ENCODE data around the gene MGLL. TPM values are rescaled to one million over a fixed set of nuclear protein-coding genes. Genes with fewer than 3 reads are reported as not detected.
"Not testable (repeated sequence)": the region's sequence is repeated elsewhere in the genome, so short reads cannot be mapped to it uniquely, and the experiment has no call there.

The MGLL gene
- polyA plus RNA-seq, 4 donors, result 24.7 to 47.2 (median 43.1) TPM

GRCh38 chr3:127655641-127656040 is 166.7 kb downstream of the MGLL start:
- H3K4me1 ChIP-seq (ENCODE audit: control insufficient read depth in 3 of 3, insufficient read depth in 2 of 3, low read depth in 1 of 3, low read length in 2 of 3), result no peaks in the 10 kb centered on the region
- no peak overlapping the region for H3K27ac ChIP-seq (ENCODE audit: low read depth in 1 of 3, low read length in 2 of 3)
- H3K9me3 ChIP-seq (ENCODE audit: control insufficient read depth in 2 of 2, insufficient read depth in 1 of 2, low read depth in 1 of 2, low read length in 1 of 2), result no peaks in the 10 kb centered on the region
- no peak overlapping the region for H3K4me3 ChIP-seq (ENCODE audit: low read depth in 1 of 3, low read length in 3 of 3)
- 75 to 88% (median 88%) methylated on average over 3 of the region's 3 CpGs for WGBS, 3 donors
- DNase-seq (no peak), FAIRE-seq (no peak)
- H3K36me3 ChIP-seq (ENCODE audit: control insufficient read depth in 3 of 3, insufficient read depth in 2 of 3, low read depth in 1 of 3, low read length in 3 of 3), result peaks cover 0 to 4% (median 0%) of the 10 kb centered on the region in 3 donors
- H3K27me3 ChIP-seq (ENCODE audit: control insufficient read depth in 3 of 3, insufficient read depth in 3 of 3, low read length in 3 of 3), result no peaks in the 10 kb centered on the region

GRCh38 chr3:127654993-127655392 is 167.3 kb downstream of the MGLL start:
- DNase-seq; H3K27me3 ChIP-seq (ENCODE audit: control insufficient read depth in 3 of 3, insufficient read depth in 3 of 3, low read length in 3 of 3); FAIRE-seq; H3K4me3 ChIP-seq (ENCODE audit: low read depth in 1 of 3, low read length in 3 of 3); H3K9me3 ChIP-seq (ENCODE audit: control insufficient read depth in 2 of 2, insufficient read depth in 1 of 2, low read depth in 1 of 2, low read length in 1 of 2); H3K36me3 ChIP-seq (ENCODE audit: control insufficient read depth in 3 of 3, insufficient read depth in 2 of 3, low read depth in 1 of 3, low read length in 3 of 3); H3K27ac ChIP-seq (ENCODE audit: low read depth in 1 of 3, low read length in 2 of 3); H3K4me1 ChIP-seq (ENCODE audit: control insufficient read depth in 3 of 3, insufficient read depth in 2 of 3, low read depth in 1 of 3, low read length in 2 of 3): not testable (repeated sequence)
- 87 to 95% (median 93%) methylated on average over 6 of the region's 6 CpGs for WGBS, 3 donors

- FAIRE-seq (no peak), DNase-seq (no peak)
- Histone ChIP-seq H3K4me1 (ENCODE audit: control insufficient read depth in 3 of 3, insufficient read depth in 2 of 3, low read depth in 1 of 3, low read length in 2 of 3) (no peaks in the 10 kb centered on the region), H3K4me3 (ENCODE audit: low read depth in 1 of 3, low read length in 3 of 3) (no peak overlapping the region), H3K36me3 (ENCODE audit: control insufficient read depth in 3 of 3, insufficient read depth in 2 of 3, low read depth in 1 of 3, low read length in 3 of 3) (no peaks in the 10 kb centered on the region), H3K27me3 (ENCODE audit: control insufficient read depth in 3 of 3, insufficient read depth in 3 of 3, low read length in 3 of 3) (no peaks in the 10 kb centered on the region), H3K27ac (ENCODE audit: low read depth in 1 of 3, low read length in 2 of 3) (no peak overlapping the region), H3K9me3 (ENCODE audit: control insufficient read depth in 2 of 2, insufficient read depth in 1 of 2, low read depth in 1 of 2, low read length in 1 of 2) (no peaks in the 10 kb centered on the region)
- 74 to 82% (median 81%) methylated on average over 4 of the region's 4 CpGs for WGBS, 3 donors
Observed at GRCh38 chr3:127654374-127654773, 167.9 kb downstream of the MGLL start.

GRCh38 chr3:127652246-127652995 is 169.9 kb downstream of the MGLL start:
- no peak for FAIRE-seq
- no peak overlapping the region for H3K4me3 ChIP-seq (ENCODE audit: low read depth in 1 of 3, low read length in 3 of 3)
- H3K9me3 ChIP-seq (ENCODE audit: control insufficient read depth in 2 of 2, insufficient read depth in 1 of 2, low read depth in 1 of 2, low read length in 1 of 2), result no peaks in the 10 kb centered on the region

GRCh38 chr3:127651516-127652172 is 170.7 kb downstream of the MGLL start:
- DNase-seq (no peak), FAIRE-seq (no peak)
- 71 to 83% (median 79%) methylated on average over 8 of the region's 8 CpGs for WGBS, 3 donors
- H3K4me1 ChIP-seq (ENCODE audit: control insufficient read depth in 3 of 3, insufficient read depth in 2 of 3, low read depth in 1 of 3, low read length in 2 of 3), result no peaks in the 10 kb centered on the region
- no peaks in the 10 kb centered on the region for H3K9me3 ChIP-seq (ENCODE audit: control insufficient read depth in 2 of 2, insufficient read depth in 1 of 2, low read depth in 1 of 2, low read length in 1 of 2)
- H3K4me3 ChIP-seq (ENCODE audit: low read depth in 1 of 3, low read length in 3 of 3), result no peak overlapping the region
- H3K27me3 ChIP-seq (ENCODE audit: control insufficient read depth in 3 of 3, insufficient read depth in 3 of 3, low read length in 3 of 3), result no peaks in the 10 kb centered on the region
- no peak overlapping the region for H3K27ac ChIP-seq (ENCODE audit: low read depth in 1 of 3, low read length in 2 of 3)
- H3K36me3 ChIP-seq (ENCODE audit: control insufficient read depth in 3 of 3, insufficient read depth in 2 of 3, low read depth in 1 of 3, low read length in 3 of 3), result peaks cover 0 to 2% (median 0%) of the 10 kb centered on the region in 3 donors

More at GRCh38 chr3:127652246-127652995, 169.9 kb downstream of the MGLL start:
- WGBS, 3 donors, result 67 to 77% (median 72%) methylated on average over 13 of the region's 13 CpGs
- DNase-seq, result peak; percentile 41 to 61
- H3K36me3 ChIP-seq (ENCODE audit: control insufficient read depth in 3 of 3, insufficient read depth in 2 of 3, low read depth in 1 of 3, low read length in 3 of 3), result no peaks in the 10 kb centered on the region
- H3K4me1 ChIP-seq (ENCODE audit: control insufficient read depth in 3 of 3, insufficient read depth in 2 of 3, low read depth in 1 of 3, low read length in 2 of 3), result no peaks in the 10 kb centered on the region
- no peaks in the 10 kb centered on the region for H3K27me3 ChIP-seq (ENCODE audit: control insufficient read depth in 3 of 3, insufficient read depth in 3 of 3, low read length in 3 of 3)
- H3K27ac ChIP-seq (ENCODE audit: low read depth in 1 of 3, low read length in 2 of 3), result no peak overlapping the region

GRCh38 chr3:127650236-127650635 is 172.1 kb downstream of the MGLL start:
- FAIRE-seq (no peak), DNase-seq (no peak)
- Histone ChIP-seq H3K4me1 (ENCODE audit: control insufficient read depth in 3 of 3, insufficient read depth in 2 of 3, low read depth in 1 of 3, low read length in 2 of 3) (no peaks in the 10 kb centered on the region), H3K27ac (ENCODE audit: low read depth in 1 of 3, low read length in 2 of 3) (no peak overlapping the region), H3K36me3 (ENCODE audit: control insufficient read depth in 3 of 3, insufficient read depth in 2 of 3, low read depth in 1 of 3, low read length in 3 of 3) (peaks cover 0 to 3% (median 0%) of the 10 kb centered on the region in 3 donors), H3K4me3 (ENCODE audit: low read depth in 1 of 3, low read length in 3 of 3) (no peak overlapping the region), H3K27me3 (ENCODE audit: control insufficient read depth in 3 of 3, insufficient read depth in 3 of 3, low read length in 3 of 3) (no peaks in the 10 kb centered on the region), H3K9me3 (ENCODE audit: control insufficient read depth in 2 of 2, insufficient read depth in 1 of 2, low read depth in 1 of 2, low read length in 1 of 2) (no peaks in the 10 kb centered on the region)
- WGBS, 3 donors, result 93 to 94% (median 94%) methylated on average over 4 of the region's 4 CpGs

GRCh38 chr3:127647845-127648204 is 174.5 kb downstream of the MGLL start:
- Histone ChIP-seq H3K9me3 (ENCODE audit: control insufficient read depth in 2 of 2, insufficient read depth in 1 of 2, low read depth in 1 of 2, low read length in 1 of 2) (no peaks in the 10 kb centered on the region), H3K27me3 (ENCODE audit: control insufficient read depth in 3 of 3, insufficient read depth in 3 of 3, low read length in 3 of 3) (no peaks in the 10 kb centered on the region), H3K4me3 (ENCODE audit: low read depth in 1 of 3, low read length in 3 of 3) (no peak overlapping the region), H3K4me1 (ENCODE audit: control insufficient read depth in 3 of 3, insufficient read depth in 2 of 3, low read depth in 1 of 3, low read length in 2 of 3) (no peaks in the 10 kb centered on the region), H3K27ac (ENCODE audit: low read depth in 1 of 3, low read length in 2 of 3) (no peak overlapping the region), H3K36me3 (ENCODE audit: control insufficient read depth in 3 of 3, insufficient read depth in 2 of 3, low read depth in 1 of 3, low read length in 3 of 3) (peaks cover 0 to 3% (median 0%) of the 10 kb centered on the region in 3 donors)
- DNase-seq (no peak), FAIRE-seq (no peak)

GRCh38 chr3:127647166-127647844 is 175.0 kb downstream of the MGLL start:
- peaks cover 0 to 3% (median 0%) of the 10 kb centered on the region in 3 donors for H3K36me3 ChIP-seq (ENCODE audit: control insufficient read depth in 3 of 3, insufficient read depth in 2 of 3, low read depth in 1 of 3, low read length in 3 of 3)
- H3K4me1 ChIP-seq (ENCODE audit: control insufficient read depth in 3 of 3, insufficient read depth in 2 of 3, low read depth in 1 of 3, low read length in 2 of 3), result no peaks in the 10 kb centered on the region
- WGBS, 3 donors, result 84 to 88% (median 86%) methylated on average over 13 of the region's 13 CpGs
- no peak overlapping the region for H3K4me3 ChIP-seq (ENCODE audit: low read depth in 1 of 3, low read length in 3 of 3)
- H3K27me3 ChIP-seq (ENCODE audit: control insufficient read depth in 3 of 3, insufficient read depth in 3 of 3, low read length in 3 of 3), result no peaks in the 10 kb centered on the region
- H3K9me3 ChIP-seq (ENCODE audit: control insufficient read depth in 2 of 2, insufficient read depth in 1 of 2, low read depth in 1 of 2, low read length in 1 of 2), result no peaks in the 10 kb centered on the region
- no peak overlapping the region for H3K27ac ChIP-seq (ENCODE audit: low read depth in 1 of 3, low read length in 2 of 3)
- FAIRE-seq, result no peak
- no peak for DNase-seq
